Measurements from ENCODE around the gene TMEM185B. TPM values are rescaled to one million over a fixed set of nuclear protein-coding genes. Genes with fewer than 3 reads are reported as not detected.
"Not testable (repeated sequence)": the region's sequence is repeated elsewhere in the genome, so short reads cannot be mapped to it uniquely, and the experiment has no call there.

The TMEM185B gene
- total RNA-seq, 4 donors from 2014 or later, result 12.1 to 23.2 (median 17.8) TPM

- Histone ChIP-seq H3K9me3 (no peaks in the 10 kb centered on the region), H3K27ac (no peak overlapping the region), H3K4me3 (no peak overlapping the region), H3K36me3 (no peaks in the 10 kb centered on the region), H3K27me3 (no peaks in the 10 kb centered on the region), H3K4me1 (peaks cover 0 to 4% (median 0%) of the 10 kb centered on the region in 4 donors)
- WGBS, 2 donors (ENCODE audit: low coverage in 1 of 2), result 60 to 69% methylated on average over 2 to 10 of the region's 10 CpGs
- TF ChIP-seq, protein P1, sequence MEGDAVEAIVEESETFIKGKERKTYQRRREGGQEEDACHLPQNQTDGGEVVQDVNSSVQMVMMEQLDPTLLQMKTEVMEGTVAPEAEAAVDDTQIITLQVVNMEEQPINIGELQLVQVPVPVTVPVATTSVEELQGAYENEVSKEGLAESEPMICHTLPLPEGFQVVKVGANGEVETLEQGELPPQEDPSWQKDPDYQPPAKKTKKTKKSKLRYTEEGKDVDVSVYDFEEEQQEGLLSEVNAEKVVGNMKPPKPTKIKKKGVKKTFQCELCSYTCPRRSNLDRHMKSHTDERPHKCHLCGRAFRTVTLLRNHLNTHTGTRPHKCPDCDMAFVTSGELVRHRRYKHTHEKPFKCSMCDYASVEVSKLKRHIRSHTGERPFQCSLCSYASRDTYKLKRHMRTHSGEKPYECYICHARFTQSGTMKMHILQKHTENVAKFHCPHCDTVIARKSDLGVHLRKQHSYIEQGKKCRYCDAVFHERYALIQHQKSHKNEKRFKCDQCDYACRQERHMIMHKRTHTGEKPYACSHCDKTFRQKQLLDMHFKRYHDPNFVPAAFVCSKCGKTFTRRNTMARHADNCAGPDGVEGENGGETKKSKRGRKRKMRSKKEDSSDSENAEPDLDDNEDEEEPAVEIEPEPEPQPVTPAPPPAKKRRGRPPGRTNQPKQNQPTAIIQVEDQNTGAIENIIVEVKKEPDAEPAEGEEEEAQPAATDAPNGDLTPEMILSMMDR (IDR thresholded peaks at IDR 0.05), result no peak
- TF ChIP-seq POLR2AphosphoS5 (IDR thresholded peaks at IDR 0.05) (no peak), EP300 (IDR thresholded peaks at IDR 0.05; ENCODE audit: low read depth) (no peak), POLR2A (IDR thresholded peaks at IDR 0.05) (no peak)
- in situ Hi-C loops (cut with MboI; ENCODE audit: low pct_ligation_motif_present in 1 of 4, low pct_unique_long_range_greater_than_20kb in 1 of 4, low sequenced_read_pairs in 3 of 4) (no loop called here), intact Hi-C loops (cut with DNase I; ENCODE audit: low total_unique reads) (no loop called here)
- no peak for DNase-seq
These were observed 19.8 kb downstream of the TMEM185B start for GRCh38 chr2:120203251-120204021.

DNA sequence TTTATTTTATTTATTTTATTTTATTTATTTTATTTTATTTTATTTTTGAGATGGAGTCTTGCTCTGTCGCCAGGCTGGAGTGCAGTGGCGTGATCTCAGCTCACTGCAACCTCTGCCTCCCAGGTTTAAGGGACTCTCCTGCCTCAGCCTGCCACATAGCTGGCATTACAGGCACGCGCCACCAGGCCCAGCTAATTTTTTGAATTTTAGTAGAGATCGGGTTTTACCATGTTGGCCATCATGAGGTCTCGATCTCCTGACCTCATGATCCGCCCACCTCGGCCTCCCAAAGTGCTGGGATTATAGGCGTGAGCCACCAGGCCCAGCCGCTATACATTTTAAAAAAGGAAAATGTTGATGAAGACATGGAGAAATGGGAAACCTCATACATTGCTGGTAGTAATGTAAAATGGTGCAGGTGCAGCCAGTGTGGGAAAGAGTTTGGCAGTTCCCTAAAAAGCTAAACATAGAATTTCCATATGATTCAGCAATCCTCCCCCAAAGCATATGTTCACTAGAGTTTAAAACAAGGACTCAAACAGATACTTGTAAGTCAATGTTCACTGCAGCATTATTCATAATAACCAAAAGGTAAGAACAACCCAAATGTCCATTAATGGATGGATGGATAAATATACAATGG is 23.3 kb downstream of the TMEM185B start:
- in situ Hi-C loops (cut with MboI; ENCODE audit: low pct_ligation_motif_present in 1 of 4, low pct_unique_long_range_greater_than_20kb in 1 of 4, low sequenced_read_pairs in 3 of 4); H3K27ac ChIP-seq; H3K36me3 ChIP-seq; H3K27me3 ChIP-seq; H3K4me3 ChIP-seq; intact Hi-C loops (cut with DNase I; ENCODE audit: low total_unique reads); H3K4me1 ChIP-seq; H3K9me3 ChIP-seq; DNase-seq: not testable (repeated sequence)
- 96 to 100% methylated on average over 5 to 10 of the region's 10 CpGs for WGBS, 2 donors (ENCODE audit: low coverage in 1 of 2)

GRCh38 chr2:120195553-120195952 is 27.6 kb downstream of the TMEM185B start:
- Histone ChIP-seq H3K9me3 (peaks cover 10 to 13% of the 10 kb centered on the region in 2 donors), H3K36me3 (no peaks in the 10 kb centered on the region), H3K4me3 (no peak overlapping the region), H3K27ac (no peak overlapping the region), H3K4me1 (no peaks in the 10 kb centered on the region), H3K27me3 (no peaks in the 10 kb centered on the region)
- TF ChIP-seq, protein P1 (IDR thresholded peaks at IDR 0.05), result no peak
- TF ChIP-seq POLR2A (IDR thresholded peaks at IDR 0.05) (no peak), POLR2AphosphoS5 (IDR thresholded peaks at IDR 0.05) (no peak), EP300 (IDR thresholded peaks at IDR 0.05; ENCODE audit: low read depth) (no peak)
- intact Hi-C loops (cut with DNase I; ENCODE audit: low total_unique reads), result no loop called here
- WGBS, 2 donors (ENCODE audit: low coverage in 1 of 2), result 88% methylated on average over 1 of the region's 1 CpG; no CpG with 5 or more reads in 1 of the 2 donors
- in situ Hi-C loops (cut with MboI; ENCODE audit: low pct_ligation_motif_present in 1 of 4, low pct_unique_long_range_greater_than_20kb in 1 of 4, low sequenced_read_pairs in 3 of 4), result no loop called here
- DNase-seq, result no peak

GRCh38 chr2:120192280-120192679 is 30.9 kb downstream of the TMEM185B start:
- WGBS, 2 donors (ENCODE audit: low coverage in 1 of 2), result 80 to 87% methylated on average over 1 of the region's 1 CpG
- Histone ChIP-seq H3K36me3 (no peaks in the 10 kb centered on the region), H3K4me1 (no peaks in the 10 kb centered on the region), H3K27ac (no peak overlapping the region), H3K27me3 (no peaks in the 10 kb centered on the region), H3K4me3 (no peak overlapping the region), H3K9me3 (peaks cover 6 to 10% of the 10 kb centered on the region in 2 donors)
- no peak for TF ChIP-seq POLR2A (IDR thresholded peaks at IDR 0.05)
- TF ChIP-seq, protein P1 (IDR thresholded peaks at IDR 0.05), result no peak
- TF ChIP-seq POLR2AphosphoS5 (IDR thresholded peaks at IDR 0.05), result no peak
- TF ChIP-seq EP300 (IDR thresholded peaks at IDR 0.05; ENCODE audit: low read depth), result no peak
- intact Hi-C loops (cut with DNase I; ENCODE audit: low total_unique reads), result no loop called here
- DNase-seq, result no peak
- in situ Hi-C loops (cut with MboI; ENCODE audit: low pct_ligation_motif_present in 1 of 4, low pct_unique_long_range_greater_than_20kb in 1 of 4, low sequenced_read_pairs in 3 of 4), result no loop called here
